NCI-H1930 (cell line): ENCODE results near the gene NOP14.
"Not testable (repeated sequence)": the region's sequence is repeated elsewhere in the genome, so short reads cannot be mapped to it uniquely, and the experiment has no call there.

Experiments used
- DNase-seq, 2 experiments: peaks; one replicate each; lab custom pipeline; 2025; lab: John Stamatoyannopoulos, UW

NOP14 gene

GRCh38 chr4:2963175-2963965, at the start of gene NOP14, which contains the start of gene GRK4:
Gene NOP14 (minus strand): TSS chr4:2963406. CDS start chr4:2963319, 87 bp downstream.
Gene GRK4 (plus strand): TSS chr4:2963571. CDS start chr4:2964071, 500 bp downstream.
- peak; percentile 95 to 99 for DNase-seq

DNA sequence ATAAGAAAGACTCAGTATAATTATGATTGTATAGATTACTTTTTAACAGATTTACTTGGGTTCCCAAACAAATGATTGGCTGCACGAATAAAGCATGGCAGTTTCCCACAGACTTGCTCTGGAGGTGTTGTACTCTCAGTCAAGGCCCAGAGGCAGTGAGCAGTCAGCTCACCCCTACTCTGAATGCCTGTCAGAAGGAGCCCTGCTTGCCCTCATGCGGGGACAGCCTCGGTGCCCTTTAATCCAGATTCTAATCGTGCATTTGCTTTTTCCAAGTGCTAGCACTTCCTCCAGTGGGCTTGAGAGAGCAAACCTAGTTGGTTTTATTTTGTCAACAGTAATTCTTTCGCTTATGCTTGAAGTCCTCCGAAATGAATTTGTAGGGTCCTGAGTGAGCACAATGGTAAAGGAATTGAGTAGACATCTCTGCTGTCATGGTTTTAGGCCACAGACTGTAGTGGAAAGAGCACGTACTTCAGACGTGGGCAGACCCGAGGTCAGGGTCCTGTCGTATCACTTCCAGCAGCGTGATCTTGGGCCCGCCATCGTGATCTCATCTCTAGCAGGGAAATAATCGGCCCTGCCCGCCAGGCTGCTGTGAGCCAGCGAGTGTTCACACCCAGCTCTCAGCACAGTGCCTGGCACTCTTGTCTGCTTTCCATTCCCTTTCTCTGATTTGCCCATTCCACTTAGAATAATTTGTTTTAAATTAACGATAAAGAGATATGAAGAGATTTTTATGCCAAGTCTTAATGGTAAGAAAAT, 48.4 kb upstream of the NOP14 start:
- no peak for DNase-seq

- no peak for DNase-seq
Measured at GRCh38 chr4:3010998-3011397, 47.8 kb upstream of the NOP14 start.

GRCh38 chr4:3010577-3010976, 47.4 kb upstream of the NOP14 start:
- DNase-seq: no peak

DNA sequence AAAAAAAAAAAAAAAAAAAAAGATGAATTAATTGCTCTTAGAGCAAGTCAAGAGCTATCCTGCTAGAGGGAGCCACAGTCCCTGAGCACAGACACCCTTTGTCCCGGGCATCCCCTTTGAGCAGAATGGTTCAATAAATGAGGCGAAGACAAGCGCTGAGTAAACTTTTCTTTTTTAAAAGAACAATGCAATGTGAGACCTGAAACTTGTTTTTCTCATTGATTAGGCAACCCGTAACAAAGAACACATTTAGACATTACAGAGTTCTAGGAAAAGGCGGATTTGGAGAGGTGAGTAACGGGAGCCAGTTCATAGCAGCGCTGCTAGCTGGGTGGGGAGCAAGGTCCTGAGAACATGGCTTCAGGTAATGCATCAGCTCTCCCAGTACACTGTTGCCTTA, 46.2 kb upstream of the NOP14 start:
- peak in 1 of 2 experiments; percentile 13 for DNase-seq

DNA sequence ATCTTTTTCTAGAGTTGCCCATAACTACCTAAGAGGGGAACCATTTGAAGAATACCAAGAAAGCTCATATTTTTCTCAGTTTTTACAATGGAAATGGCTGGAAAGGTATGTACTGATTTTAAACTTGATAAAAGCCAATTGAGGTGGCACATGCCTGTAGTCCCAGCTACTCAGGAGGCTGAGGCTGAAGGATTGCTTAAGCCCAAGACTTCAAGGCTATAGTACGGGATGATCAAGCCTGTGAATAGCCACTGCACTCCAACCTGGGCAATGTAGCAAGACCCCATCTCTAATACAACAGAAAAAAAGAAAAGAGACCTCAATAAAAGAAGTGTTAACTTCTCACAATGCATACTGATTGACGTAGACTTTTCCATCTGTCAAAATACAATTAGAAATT, 44.5 kb upstream of the NOP14 start:
- no peak for DNase-seq

GRCh38 chr4:2996415-2996814, 33.2 kb upstream of the NOP14 start:
- DNase-seq: no peak

DNA sequence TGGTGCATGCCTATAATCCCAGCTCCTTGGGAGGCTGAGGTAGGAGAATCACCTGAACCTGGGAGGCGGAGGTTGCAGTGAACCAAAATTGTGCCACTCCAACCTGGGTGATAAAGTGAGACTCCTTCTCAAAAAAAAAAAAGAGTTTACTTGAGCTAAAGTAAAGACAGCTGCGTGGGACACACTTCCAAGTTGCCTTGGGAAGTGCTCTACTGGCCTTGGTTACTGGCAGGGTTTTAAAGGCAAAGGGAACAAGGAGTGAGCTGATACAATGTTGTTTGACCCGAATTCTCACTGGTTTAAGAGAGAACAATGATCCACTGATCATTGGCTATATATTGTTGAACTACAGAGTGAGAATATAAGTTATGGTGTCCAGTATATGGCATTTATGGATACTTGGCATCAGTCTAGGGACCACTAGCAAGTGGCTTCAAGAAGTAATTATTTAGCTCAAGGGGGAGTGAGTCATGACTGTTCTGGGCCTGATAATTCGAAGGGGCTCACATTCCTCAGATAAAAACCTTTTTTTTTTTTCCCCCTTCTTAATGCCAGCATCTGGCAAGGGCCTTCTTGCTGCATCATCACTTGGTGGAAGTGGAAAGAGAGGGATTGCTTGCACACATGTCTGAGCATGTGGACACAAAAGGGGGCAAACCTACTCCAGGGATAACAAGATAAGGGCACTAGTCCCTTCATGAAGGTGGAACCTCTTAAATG, 32.5 kb upstream of the NOP14 start:
- no peak for DNase-seq

DNA sequence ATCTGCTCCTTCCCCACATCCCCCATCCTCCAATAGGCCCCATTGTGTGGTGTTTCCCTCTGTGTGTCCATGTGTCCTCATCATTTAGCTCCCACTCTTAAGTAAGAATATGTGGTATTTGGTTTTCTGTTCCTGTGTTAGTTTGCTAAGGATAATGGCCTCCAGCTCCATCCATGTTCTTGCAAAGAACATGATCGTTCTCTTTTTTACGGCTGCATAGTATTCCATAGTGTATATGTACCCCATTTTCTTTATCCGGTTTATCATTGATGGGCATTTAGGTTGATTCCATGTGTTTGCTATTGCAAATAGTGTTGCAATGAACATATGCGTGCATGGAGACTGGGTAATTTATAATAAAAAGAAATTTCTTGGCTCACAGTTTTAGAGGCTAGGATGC, 31.7 kb upstream of the NOP14 start:
- DNase-seq: no peak

DNA sequence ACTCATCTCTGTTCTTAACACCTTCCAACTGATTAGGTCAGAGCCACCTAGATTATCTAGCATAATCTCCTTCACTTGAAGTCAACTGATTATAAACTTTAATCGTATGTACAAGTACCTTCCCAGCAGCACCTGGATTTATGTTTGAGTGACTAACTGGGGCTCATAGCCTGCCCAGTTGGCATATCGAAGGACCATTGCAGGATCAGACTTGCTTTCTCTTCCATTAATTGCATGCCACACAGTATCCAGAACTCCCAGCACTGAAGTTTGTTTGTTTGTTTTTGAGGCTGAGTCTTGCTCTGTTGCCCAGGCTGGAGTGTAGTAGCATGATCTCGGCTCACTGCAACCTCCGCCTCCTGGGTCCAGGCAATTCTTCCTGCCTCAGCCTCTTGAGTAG, 28.0 kb upstream of the NOP14 start:
- no peak for DNase-seq

DNA sequence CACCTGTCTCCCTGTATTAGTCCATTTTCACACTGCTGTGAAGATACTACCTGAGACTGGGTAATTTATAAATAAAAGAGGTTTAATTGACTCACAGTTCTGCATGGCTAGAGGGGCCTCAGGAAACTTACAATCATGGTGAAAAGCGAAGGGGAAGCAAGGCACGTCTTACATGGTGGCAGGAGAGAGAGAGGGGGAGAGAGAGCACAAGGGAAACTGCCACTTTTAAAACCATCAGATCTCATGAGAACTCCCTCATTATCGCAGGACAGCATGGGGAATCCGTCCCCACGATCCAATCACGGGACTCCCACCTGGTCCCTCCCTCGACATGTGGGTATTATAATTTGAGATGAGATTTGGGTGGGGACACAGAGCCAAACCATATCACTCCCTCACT, 20.5 kb upstream of the NOP14 start:
- not testable (repeated sequence) for DNase-seq

- DNase-seq: no peak
Measured at GRCh38 chr4:2982012-2982411, 18.8 kb upstream of the NOP14 start.

DNA sequence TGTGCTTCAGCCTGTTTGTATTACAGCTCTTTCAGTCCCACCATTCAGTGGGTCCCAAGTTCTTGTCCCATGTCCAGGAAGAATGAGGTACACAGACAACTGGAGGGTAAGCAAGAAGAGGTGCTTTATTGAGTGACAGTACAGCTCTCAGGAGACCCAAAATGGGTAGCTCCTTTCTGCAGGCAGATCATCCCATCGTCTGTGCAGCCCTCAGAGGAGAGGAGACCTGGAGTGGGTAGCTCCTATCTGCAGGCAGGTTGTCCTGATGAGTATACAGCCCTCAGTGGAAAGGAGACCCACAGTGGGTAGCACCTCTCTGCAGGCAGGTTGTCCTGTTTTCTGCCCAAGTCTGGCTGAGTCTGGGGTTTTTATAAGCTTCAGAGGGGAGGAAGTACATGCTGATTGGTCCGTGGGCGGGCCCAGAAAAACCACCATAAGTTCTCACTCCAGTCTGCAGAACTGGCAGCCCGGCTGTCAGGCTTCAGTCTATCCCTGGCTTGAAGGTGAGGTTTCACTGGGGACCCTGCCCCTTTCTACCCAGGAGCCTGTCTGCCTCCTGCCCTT, 18.1 kb upstream of the NOP14 start:
- no peak for DNase-seq

GRCh38 chr4:2977211-2978088, 14.2 kb upstream of the NOP14 start:
- no peak for DNase-seq

- no peak for DNase-seq
Measured at GRCh38 chr4:2971275-2971674, 8.1 kb upstream of the NOP14 start.

- DNase-seq: no peak
Measured at GRCh38 chr4:2968381-2968780, 5.2 kb upstream of the NOP14 start.

GRCh38 chr4:2965262-2965661, 2.1 kb upstream of the NOP14 start:
- DNase-seq: no peak

DNA sequence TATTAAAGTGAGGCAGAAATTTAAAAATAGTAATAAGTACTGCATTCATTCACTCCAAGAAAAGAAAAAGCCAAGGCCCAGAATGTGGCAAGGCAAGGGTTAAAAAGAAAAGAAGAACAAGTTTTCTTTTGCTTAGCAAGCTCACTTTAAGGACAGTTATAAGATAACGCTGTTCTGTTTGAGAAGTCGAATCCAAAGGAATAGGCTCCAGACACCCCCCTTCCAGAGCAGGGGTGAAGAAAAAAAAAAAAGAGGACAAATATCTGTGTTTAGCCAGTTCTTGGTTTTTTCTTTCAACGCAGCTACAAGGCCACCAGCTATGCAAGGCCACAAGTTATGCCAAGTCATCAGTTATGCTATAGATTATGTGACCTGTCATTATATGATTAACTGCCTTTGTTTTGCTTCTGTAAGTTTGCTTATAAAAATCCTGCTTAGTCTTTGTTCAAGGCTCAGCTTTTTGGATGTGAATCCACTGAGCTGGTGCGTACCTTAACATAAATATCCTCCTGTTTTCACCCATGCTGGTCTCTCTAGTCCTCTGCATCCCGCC, 1.6 kb upstream of the NOP14 start:
- no peak for DNase-seq

DNA sequence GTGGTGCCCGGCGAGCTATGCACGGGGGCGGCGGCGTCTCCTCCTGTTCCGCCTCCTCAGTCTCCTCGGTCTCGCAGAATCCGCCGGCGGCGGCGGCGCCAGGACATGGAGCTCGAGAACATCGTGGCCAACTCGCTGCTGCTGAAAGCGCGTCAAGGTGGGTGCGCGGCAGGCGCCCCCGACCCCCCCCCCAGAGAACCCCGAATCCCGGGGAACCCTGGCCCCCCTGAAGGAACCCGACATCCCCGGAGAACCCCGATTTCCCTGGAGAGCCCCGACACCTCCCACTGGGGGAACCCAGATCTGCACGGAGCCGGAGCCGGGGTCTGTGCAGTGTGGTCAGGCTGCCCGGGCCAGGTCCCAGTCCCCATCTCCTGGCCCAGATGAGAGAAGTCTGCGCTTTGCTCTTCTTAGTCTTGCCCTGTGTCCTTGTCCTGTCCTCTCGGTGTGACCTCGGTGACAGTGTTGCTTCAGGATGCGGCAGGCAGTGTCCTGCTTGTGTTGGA, 813 bp upstream of the NOP14 start:
- no peak for DNase-seq

GRCh38 chr4:2962614-2963174, 512 bp downstream of the NOP14 start:
- peak in 1 of 2 experiments; percentile 46 for DNase-seq
